GM13976 (cell line): ENCODE data around the gene SCYGR2.
"Not testable (repeated sequence)": the region's sequence is repeated elsewhere in the genome, so short reads cannot be mapped to it uniquely, and the experiment has no call there.

Source experiments
- DNase-seq: peaks from one replicate; pipeline ENCODE4 v3.0.0; 2012; ENCODE audit warnings: low spot score
- CTCF ChIP-seq: IDR thresholded peaks from 2 replicates; pipeline ENCODE4 v1.5.1; 2012; ENCODE audit warnings: borderline replicate concordance, mild to moderate bottlenecking; ENCODE audit not compliant: insufficient read depth; ENCODE audit errors: extremely low read depth, missing control alignments, control extremely low read depth
- in situ Hi-C: fragments of 300-500 bp; cut with MboI; formaldehyde crosslinking; loops from one replicate; pipeline ENCODE4 v1.12.0; 2022; ENCODE audit warnings: low sequenced_read_pairs, mixed read lengths, inconsistent platforms; ENCODE audit not compliant: unreplicated experiment

Gene SCYGR2

GRCh38 chr2:227598835-227599503, at the start of gene SCYGR2:
Gene SCYGR2 (plus strand): TSS chr2:227598893. CDS start chr2:227598893, 0 bp downstream.
- in situ Hi-C loops, DNase-seq: not testable (repeated sequence)

- no peak for DNase-seq
- TF ChIP-seq CTCF, result no peak
- in situ Hi-C loops, result no loop called here
Observed at GRCh38 chr2:227551836-227552235, 46.9 kb upstream of the SCYGR2 start.

GRCh38 chr2:227562581-227562980, 36.1 kb upstream of the SCYGR2 start:
- TF ChIP-seq CTCF, result no peak
- DNase-seq, result no peak
- in situ Hi-C loops, result no loop called here

GRCh38 chr2:227565080-227565479, 33.6 kb upstream of the SCYGR2 start:
- TF ChIP-seq CTCF, result no peak
- in situ Hi-C loops, result no loop called here
- no peak for DNase-seq

GRCh38 chr2:227566012-227566411, 32.7 kb upstream of the SCYGR2 start:
- no peak for TF ChIP-seq CTCF
- in situ Hi-C loops, result no loop called here
- no peak for DNase-seq

GRCh38 chr2:227568852-227569169, 29.9 kb upstream of the SCYGR2 start:
- in situ Hi-C loops, result no loop called here
- no peak for TF ChIP-seq CTCF
- no peak for DNase-seq

- no peak for TF ChIP-seq CTCF
- in situ Hi-C loops, result no loop called here
- no peak for DNase-seq
Observed at GRCh38 chr2:227570615-227571014, 28.1 kb upstream of the SCYGR2 start.
